Spleen (tissue), 11 donors: ENCODE data around the gene SCN1B. TPM values are rescaled to one million over a fixed set of nuclear protein-coding genes. Genes with fewer than 3 reads are reported as not detected.

ENCODE experiments used
- DNase-seq: peaks from one replicate; pipeline ENCODE4 v3.0.0-alpha.2; 2020
- H3K27ac ChIP-seq, 8 donors: fragments of 200-600 bp; sonication (generic) in 7 of 8; 1 replicate in 4 of 8; 2 replicates in 4 of 8; pipeline versions ENCODE4 v1.5.0 to v1.8.0; 2016 to 2021; ENCODE audit warnings: inconsistent platforms in 4 of 8, mild to moderate bottlenecking in 4 of 8, moderate library complexity in 1 of 8
- H3K27me3 ChIP-seq, 7 donors: fragments of 200-600 bp; sonication (generic) in 6 of 7; replicated peaks in 1 of 7; 1 replicate in 4 of 7; 2 replicates in 3 of 7; pipeline versions ENCODE4 v1.5.0 to v1.8.0; 2016 to 2021; ENCODE audit warnings: inconsistent platforms in 3 of 7, mild to moderate bottlenecking in 1 of 7
- H3K36me3 ChIP-seq, 6 donors: fragments of 200-600 bp; sonication (generic) in 5 of 6; 1 replicate in 4 of 6; 2 replicates in 2 of 6; pipeline versions ENCODE4 v1.5.0 to v1.8.0; 2016 to 2021; ENCODE audit warnings: inconsistent platforms in 2 of 6
- H3K4me1 ChIP-seq, 6 donors: fragments of 200-600 bp; sonication (generic) in 5 of 6; 1 replicate in 3 of 6; 2 replicates in 3 of 6; pipeline versions ENCODE4 v1.5.0 to v1.8.0; 2016 to 2021; ENCODE audit warnings: inconsistent platforms in 3 of 6
- H3K4me3 ChIP-seq, 8 donors: fragments of 200-600 bp; sonication (generic) in 7 of 8; 1 replicate in 4 of 8; 2 replicates in 4 of 8; pipeline versions ENCODE4 v1.5.0 to v1.8.0; 2016 to 2021; ENCODE audit warnings: inconsistent platforms in 4 of 8, mild to moderate bottlenecking in 4 of 8, moderate library complexity in 2 of 8
- H3K9me3 ChIP-seq, 8 donors: fragments of 200-600 bp; sonication (generic) in 7 of 8; 1 replicate in 4 of 8; 2 replicates in 4 of 8; pipeline versions ENCODE4 v1.5.0 to v1.8.0; 2016 to 2021; ENCODE audit warnings: inconsistent platforms in 4 of 8
- POLR2A ChIP-seq, 3 donors: fragments of 450-650 bp; IDR thresholded peaks; one replicate each; pipeline ENCODE4 v1.5.1; 2017; ENCODE audit warnings: antibody characterized with exemption in 3 of 3, mild to moderate bottlenecking in 1 of 3
- POLR2AphosphoS5 ChIP-seq, 3 donors: sonication (generic); formaldehyde crosslinking; IDR thresholded peaks; one replicate each; pipeline ENCODE4 v1.5.1; 2017; ENCODE audit warnings: antibody characterized with exemption in 3 of 3
- WGBS, 5 donors: extraction: QIAGEN DNeasy Blood & Tissue Kit in 3 of 5; methylation state at CpG; one replicate each; pipeline versions ENCODE4 v1.1.5 to v1.1.7; 2013 to 2018; 5-methylcytosine and 5-hydroxymethylcytosine counted together
- intact Hi-C: fragments of 100-400 bp; cut with DNase I; formaldehyde crosslinking; loops from one replicate; pipeline ENCODE4 v1.15.0; 2023; ENCODE audit warnings: low total_unique reads
- polyA plus RNA-seq, 3 donors: library from polyadenylated mRNA; stranded (reverse); fragments of 200-250 nt; gene quantifications; one replicate each; pipeline ENCODE4 v1.2.1, GENCODE V29; 2013
- total RNA-seq, 7 donors: library from RNA; depleted of rRNA in 3 of 7; stranded (reverse); fragments of >200 nt in 3 of 7; fragmentation: NEBNext Ultra II Directional in 4 of 7; extraction: Animal tissue kit (Norgen Biotek cat#: 25700) in 4 of 7; gene quantifications; one replicate each; pipeline versions ENCODE4 v1.1.0 to v1.2.1, GENCODE V29; 2016 to 2021
- TF ChIP-seq, protein P1 (sequence below), 11 experiments: fragments of 200-600 bp in 7 of 11; fragments of 450-650 bp in 4 of 11; sonication (generic) in 4 of 11; IDR thresholded peaks in 8 of 11; conservative IDR thresholded peaks in 3 of 11; 1 replicate in 7 of 11; 2 replicates in 4 of 11; pipeline versions ENCODE4 v1.4.0 to v1.8.0; 2016 to 2021; ENCODE audit warnings: antibody characterized with exemption in 11 of 11, inconsistent platforms in 4 of 11, mild to moderate bottlenecking in 1 of 11
- donor health status: healthy with polysubstance abuse.
- donor health status: DM: no; HTN: no; CAD: no; lungs with moderate emphysema.
- donor health status: DM: no; HTN: no; CAD: no.
- donor health status: Bipolar disorder and iron deficiency.
- donor health status: healthy.
- donor health status: DM: no; HTN: no; CAD: no.
- donor health status: DM: yes; HTN: yes; CAD: no.

SCN1B gene
- total and polyA plus RNA-seq, 10 donors = 3.7 to 28.1 (median 13.1) TPM

DNA sequence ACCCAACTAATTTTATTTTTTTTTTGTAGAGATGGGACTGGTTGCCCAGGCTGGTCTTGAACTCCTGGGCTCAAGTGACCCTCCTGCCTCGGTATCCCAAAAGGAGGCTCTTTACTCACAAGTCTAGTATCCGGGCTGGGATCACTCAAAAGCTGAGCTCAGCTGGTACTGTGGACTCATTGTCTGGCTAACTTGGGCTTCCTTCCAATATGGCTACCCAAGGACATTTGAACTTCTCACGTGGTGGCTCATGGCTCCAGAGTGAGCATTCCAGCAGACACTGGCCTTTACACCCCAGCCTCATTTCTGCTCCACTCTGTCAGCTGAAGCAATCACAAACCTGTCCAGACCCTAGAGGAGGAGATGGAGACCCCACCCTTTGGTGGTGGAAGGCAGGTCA lies 40.2 kb downstream of the SCN1B start:
- 85 to 98% (median 89%) methylated on average over 3 of the region's 3 CpGs for WGBS, 5 donors
- no peak for DNase-seq
- H3K9me3 ChIP-seq = peaks cover 0 to 14% (median 8%) of the 10 kb centered on the region in 8 donors
- H3K27me3 ChIP-seq = no peaks in the 10 kb centered on the region
- TF ChIP-seq POLR2AphosphoS5 (IDR thresholded peaks at IDR 0.05) (no peak), POLR2A (IDR thresholded peaks at IDR 0.05) (no peak)
- TF ChIP-seq, protein P1, sequence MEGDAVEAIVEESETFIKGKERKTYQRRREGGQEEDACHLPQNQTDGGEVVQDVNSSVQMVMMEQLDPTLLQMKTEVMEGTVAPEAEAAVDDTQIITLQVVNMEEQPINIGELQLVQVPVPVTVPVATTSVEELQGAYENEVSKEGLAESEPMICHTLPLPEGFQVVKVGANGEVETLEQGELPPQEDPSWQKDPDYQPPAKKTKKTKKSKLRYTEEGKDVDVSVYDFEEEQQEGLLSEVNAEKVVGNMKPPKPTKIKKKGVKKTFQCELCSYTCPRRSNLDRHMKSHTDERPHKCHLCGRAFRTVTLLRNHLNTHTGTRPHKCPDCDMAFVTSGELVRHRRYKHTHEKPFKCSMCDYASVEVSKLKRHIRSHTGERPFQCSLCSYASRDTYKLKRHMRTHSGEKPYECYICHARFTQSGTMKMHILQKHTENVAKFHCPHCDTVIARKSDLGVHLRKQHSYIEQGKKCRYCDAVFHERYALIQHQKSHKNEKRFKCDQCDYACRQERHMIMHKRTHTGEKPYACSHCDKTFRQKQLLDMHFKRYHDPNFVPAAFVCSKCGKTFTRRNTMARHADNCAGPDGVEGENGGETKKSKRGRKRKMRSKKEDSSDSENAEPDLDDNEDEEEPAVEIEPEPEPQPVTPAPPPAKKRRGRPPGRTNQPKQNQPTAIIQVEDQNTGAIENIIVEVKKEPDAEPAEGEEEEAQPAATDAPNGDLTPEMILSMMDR (IDR thresholded peaks at IDR 0.05 in 8 of 11, conservative IDR thresholded peaks at IDR 0.05 in 3 of 11) = no peak
- H3K27ac ChIP-seq = no peak overlapping the region
- no peak overlapping the region for H3K4me3 ChIP-seq
- peaks cover 0 to 24% (median 6%) of the 10 kb centered on the region in 6 donors for H3K4me1 ChIP-seq
- intact Hi-C loops = no loop called here
- no peaks in the 10 kb centered on the region for H3K36me3 ChIP-seq

DNA sequence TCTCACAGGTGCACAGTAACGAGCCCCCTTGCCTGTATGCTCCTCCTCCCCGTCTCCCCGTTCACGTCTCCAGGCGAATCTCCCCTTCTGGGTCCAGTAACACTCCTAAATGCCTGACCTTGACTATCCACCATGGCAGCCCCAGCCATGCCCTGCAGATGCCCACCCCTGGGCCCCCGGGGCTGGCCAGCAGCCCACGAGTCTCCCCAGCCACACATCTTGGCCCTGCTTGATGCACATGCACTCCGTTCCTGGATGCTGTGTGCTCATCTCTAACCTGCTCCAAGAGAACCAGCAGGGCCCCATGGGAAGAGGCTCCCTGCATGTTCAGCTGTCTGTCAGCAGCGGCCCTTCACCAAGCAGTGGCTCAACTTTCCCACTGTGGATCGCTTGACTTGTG lies 43.2 kb downstream of the SCN1B start:
- no peaks in the 10 kb centered on the region for H3K27me3 ChIP-seq
- no peak overlapping the region for H3K4me3 ChIP-seq
- no peak for DNase-seq
- no peak overlapping the region for H3K27ac ChIP-seq
- intact Hi-C loops = no loop called here
- TF ChIP-seq POLR2AphosphoS5 (IDR thresholded peaks at IDR 0.05) (no peak), POLR2A (IDR thresholded peaks at IDR 0.05) (no peak)
- TF ChIP-seq, protein P1 (IDR thresholded peaks at IDR 0.05 in 8 of 11, conservative IDR thresholded peaks at IDR 0.05 in 3 of 11) = no peak
- peaks cover 0 to 11% (median 8%) of the 10 kb centered on the region in 8 donors for H3K9me3 ChIP-seq
- peaks cover 0 to 15% (median 0%) of the 10 kb centered on the region in 6 donors for H3K4me1 ChIP-seq
- 78 to 88% (median 85%) methylated on average over 9 to 10 of the region's 10 CpGs for WGBS, 5 donors
- H3K36me3 ChIP-seq = no peaks in the 10 kb centered on the region

DNA sequence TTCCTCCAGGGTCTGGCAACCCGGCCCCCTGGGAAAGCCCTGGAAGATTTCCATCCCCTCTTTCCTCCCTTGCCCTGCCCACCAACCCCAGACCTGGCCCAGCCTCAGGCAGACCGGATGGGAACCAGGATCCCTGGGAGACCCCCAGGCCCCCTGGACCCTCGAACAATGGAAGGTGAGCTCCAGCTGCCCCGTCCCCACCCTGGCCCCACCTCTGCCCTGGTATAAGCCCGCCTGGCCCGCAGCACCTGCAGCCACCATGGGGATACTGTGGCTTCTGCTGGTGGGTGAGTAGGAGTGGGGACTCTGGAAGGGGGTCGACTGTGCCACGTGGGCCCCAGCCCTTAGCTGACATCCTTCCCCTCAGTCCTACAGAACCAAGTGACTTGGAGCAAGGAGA lies 43.7 kb downstream of the SCN1B start:
- H3K9me3 ChIP-seq = peaks cover 0 to 11% (median 8%) of the 10 kb centered on the region in 8 donors
- H3K36me3 ChIP-seq = no peaks in the 10 kb centered on the region
- intact Hi-C loops = no loop called here
- H3K4me1 ChIP-seq = peaks cover 0 to 15% (median 0%) of the 10 kb centered on the region in 6 donors
- no peak overlapping the region for H3K4me3 ChIP-seq
- WGBS, 5 donors = 63 to 82% (median 77%) methylated on average over 6 to 8 of the region's 8 CpGs
- no peaks in the 10 kb centered on the region for H3K27me3 ChIP-seq
- no peak for DNase-seq
- TF ChIP-seq, protein P1 (IDR thresholded peaks at IDR 0.05 in 8 of 11, conservative IDR thresholded peaks at IDR 0.05 in 3 of 11) = no peak
- TF ChIP-seq POLR2AphosphoS5 (IDR thresholded peaks at IDR 0.05) (no peak), POLR2A (IDR thresholded peaks at IDR 0.05) (no peak)
- H3K27ac ChIP-seq = no peak overlapping the region

DNA sequence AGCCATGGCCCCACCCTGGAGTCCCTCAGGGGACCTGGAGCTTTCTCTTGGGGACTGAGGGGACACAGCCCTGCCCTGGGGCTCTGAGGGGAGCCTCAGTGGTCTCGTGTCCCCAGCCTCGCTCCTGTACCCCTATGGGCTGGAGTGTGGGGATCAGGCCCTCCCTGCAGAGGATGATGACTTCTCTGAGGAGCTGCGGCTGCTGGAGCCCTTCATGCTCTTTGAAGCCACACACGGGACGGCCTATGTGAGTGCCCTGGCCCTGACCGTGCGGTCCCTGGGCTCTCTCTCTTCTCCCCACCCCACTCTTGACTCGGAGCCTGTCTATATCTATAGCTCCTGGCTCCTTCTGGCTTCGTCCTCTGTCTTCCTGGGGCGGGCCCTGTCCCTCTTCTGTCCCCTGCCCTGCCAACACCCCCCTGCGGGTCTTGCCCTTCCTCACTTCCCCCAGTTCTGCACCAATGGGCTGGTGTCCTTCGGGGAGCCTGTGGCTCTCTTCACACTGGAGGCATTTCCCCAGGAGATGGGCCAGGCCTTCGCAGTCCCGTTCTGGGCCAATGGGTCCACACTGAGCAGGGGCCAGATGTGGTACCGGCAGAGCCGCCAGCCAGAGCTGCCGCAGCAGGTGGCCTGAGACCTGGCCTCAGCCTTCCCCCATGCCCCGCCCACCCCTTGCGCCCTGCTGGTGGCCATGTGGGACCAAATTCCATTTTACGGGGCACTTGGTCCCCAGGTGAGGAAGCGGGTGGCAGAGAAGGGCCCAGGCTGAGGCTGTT lies 44.3 kb downstream of the SCN1B start:
- intact Hi-C loops = no loop called here
- no peaks in the 10 kb centered on the region for H3K27me3 ChIP-seq
- peaks cover 0 to 11% (median 8%) of the 10 kb centered on the region in 8 donors for H3K9me3 ChIP-seq
- H3K4me1 ChIP-seq = peaks cover 0 to 10% (median 0%) of the 10 kb centered on the region in 6 donors
- WGBS, 5 donors = 72 to 85% (median 83%) methylated on average over 15 to 21 of the region's 21 CpGs
- no peaks in the 10 kb centered on the region for H3K36me3 ChIP-seq
- no peak overlapping the region for H3K4me3 ChIP-seq
- no peak for DNase-seq
- TF ChIP-seq, protein P1 (IDR thresholded peaks at IDR 0.05 in 8 of 11, conservative IDR thresholded peaks at IDR 0.05 in 3 of 11) = no peak
- TF ChIP-seq POLR2AphosphoS5 (IDR thresholded peaks at IDR 0.05) (no peak), POLR2A (IDR thresholded peaks at IDR 0.05) (no peak)
- H3K27ac ChIP-seq = no peak overlapping the region
